HepG2 (cell line): ENCODE results near the gene METTL23. TPM values are rescaled to one million over a fixed set of nuclear protein-coding genes. Genes with fewer than 3 reads are reported as not detected.

Experiments used
- CENPX ChIP-seq: sonication (generic); formaldehyde crosslinking; IDR thresholded peaks from 2 replicates; pipeline ENCODE4 v1.9.0; 2021; ENCODE audit warnings: mild to moderate bottlenecking, missing genetic modification reagents, moderate library complexity
- FOSL2 ChIP-seq: sonication (generic); formaldehyde crosslinking; IDR thresholded peaks from 2 replicates; pipeline ENCODE4 v1.4.0; 2020; ENCODE audit warnings: missing genetic modification reagents
- PCBP2 ChIP-seq: fragments of 200-400 bp; formaldehyde crosslinking; optimal IDR thresholded peaks from 2 replicates; pipeline ENCODE3; 2018; ENCODE audit warnings: low read length, low read depth; ENCODE audit not compliant: poor library complexity, severe bottlenecking
- SOX13 ChIP-seq, 3 experiments: fragments of 450-650 bp in 1 of 3; sonication (generic) in 1 of 3; formaldehyde crosslinking in 1 of 3; IDR thresholded peaks in 2 of 3; conservative IDR thresholded peaks in 1 of 3; 2 replicates each; pipeline versions ENCODE4 v1.5.0 to v1.6.1; 2016 to 2020; ENCODE audit warnings: antibody characterized with exemption in 1 of 3, mild to moderate bottlenecking in 1 of 3, missing compliant biosample characterization in 1 of 3, missing genetic modification reagents in 1 of 3, moderate library complexity in 1 of 3
- SP1 ChIP-seq, 2 experiments: fragments of 450-650 bp in 1 of 2; sonication (generic) in 1 of 2; formaldehyde crosslinking in 1 of 2; IDR thresholded peaks; 2 replicates each; pipeline versions ENCODE4 v1.4.0 to v1.6.1; 2016 to 2020; ENCODE audit warnings: missing genetic modification reagents in 1 of 2
- ZNF432 ChIP-seq: sonication (generic); formaldehyde crosslinking; IDR thresholded peaks from 2 replicates; pipeline ENCODE4 v1.5.0; 2020; ENCODE audit warnings: missing genetic modification reagents, mild to moderate bottlenecking, borderline replicate concordance
- ZNF562 ChIP-seq: sonication (generic); formaldehyde crosslinking; IDR thresholded peaks from 2 replicates; pipeline ENCODE4 v1.8.0; 2022; ENCODE audit warnings: missing genetic modification reagents, borderline replicate concordance
- ZNF782 ChIP-seq: sonication (generic); formaldehyde crosslinking; IDR thresholded peaks from 2 replicates; pipeline ENCODE4 v1.4.0; 2020; ENCODE audit warnings: missing genetic modification reagents, mild to moderate bottlenecking, borderline replicate concordance
- ZNF816 ChIP-seq: sonication (generic); formaldehyde crosslinking; IDR thresholded peaks from 2 replicates; pipeline ENCODE4 v1.8.0; 2022; ENCODE audit warnings: missing genetic modification reagents, mild to moderate bottlenecking, borderline replicate concordance
- ZSCAN12 ChIP-seq: sonication (generic); formaldehyde crosslinking; IDR thresholded peaks from 2 replicates; pipeline ENCODE4 v1.9.0; 2021; ENCODE audit warnings: mild to moderate bottlenecking, missing genetic modification reagents
- ZSCAN30 ChIP-seq: sonication (generic); formaldehyde crosslinking; IDR thresholded peaks from 2 replicates; pipeline ENCODE4 v1.5.0; 2020; ENCODE audit warnings: mild to moderate bottlenecking, missing genetic modification reagents
- polyA plus RNA-seq, 8 experiments: library from polyadenylated mRNA; depleted of rRNA in 3 of 8; stranded (reverse) in 7 of 8; unstranded in 1 of 8; fragments of >200 nt; fragmentation: Illumina TruSeq in 4 of 8; extraction: Trizol in 4 of 8; gene quantifications; 2 replicates each; pipeline versions ENCODE4 v1.2.1 to v1.2.3, GENCODE V29; 2011 to 2016; ENCODE audit warnings: low read depth in 4 of 8, missing spikeins in 1 of 8, mixed read lengths in 1 of 8; ENCODE audit not compliant: insufficient read depth in 1 of 8
- total RNA-seq, 5 experiments: library from RNA; depleted of rRNA; stranded (reverse); fragments of >200 nt; fragmentation: Illumina TruSeq; extraction: Trizol; gene quantifications; 2 replicates each; pipeline ENCODE4 v1.2.3, GENCODE V29; 2016; ENCODE audit warnings: low read depth in 1 of 5
- TF ChIP-seq, protein P1 (sequence below): sonication (generic); formaldehyde crosslinking; IDR thresholded peaks from 2 replicates; pipeline ENCODE4 v1.9.0; 2022; ENCODE audit warnings: low read depth, missing genetic modification reagents
- TF ChIP-seq, protein P2 (sequence below): sonication (generic); formaldehyde crosslinking; IDR thresholded peaks from 2 replicates; pipeline ENCODE4 v1.5.1; 2020; ENCODE audit warnings: mild to moderate bottlenecking, missing genetic modification reagents, moderate library complexity
- TF ChIP-seq, protein P3 (sequence below): sonication (generic); formaldehyde crosslinking; IDR thresholded peaks from 2 replicates; pipeline ENCODE4 v1.8.0; 2022; ENCODE audit warnings: mild to moderate bottlenecking, missing genetic modification reagents, moderate library complexity
- TF ChIP-seq, protein P4 (sequence below): sonication (generic); formaldehyde crosslinking; IDR thresholded peaks from 2 replicates; pipeline ENCODE4 v1.4.0; 2020; ENCODE audit warnings: mild to moderate bottlenecking, missing genetic modification reagents
- TF ChIP-seq, protein P5 (sequence below): sonication (generic); formaldehyde crosslinking; IDR thresholded peaks from 2 replicates; pipeline ENCODE4 v1.4.0; 2020; ENCODE audit warnings: missing genetic modification reagents, borderline replicate concordance
- TF ChIP-seq, protein P6 (sequence below): sonication (generic); formaldehyde crosslinking; IDR thresholded peaks from 2 replicates; pipeline ENCODE4 v1.4.0; 2020; ENCODE audit warnings: mild to moderate bottlenecking, missing genetic modification reagents

METTL23 gene
- total and polyA plus RNA-seq, 2 of the 13 experiments (the other 11 are each of a cell fraction or from before 2014, with no cell fraction given) = 39.9 to 104 TPM

DNA sequence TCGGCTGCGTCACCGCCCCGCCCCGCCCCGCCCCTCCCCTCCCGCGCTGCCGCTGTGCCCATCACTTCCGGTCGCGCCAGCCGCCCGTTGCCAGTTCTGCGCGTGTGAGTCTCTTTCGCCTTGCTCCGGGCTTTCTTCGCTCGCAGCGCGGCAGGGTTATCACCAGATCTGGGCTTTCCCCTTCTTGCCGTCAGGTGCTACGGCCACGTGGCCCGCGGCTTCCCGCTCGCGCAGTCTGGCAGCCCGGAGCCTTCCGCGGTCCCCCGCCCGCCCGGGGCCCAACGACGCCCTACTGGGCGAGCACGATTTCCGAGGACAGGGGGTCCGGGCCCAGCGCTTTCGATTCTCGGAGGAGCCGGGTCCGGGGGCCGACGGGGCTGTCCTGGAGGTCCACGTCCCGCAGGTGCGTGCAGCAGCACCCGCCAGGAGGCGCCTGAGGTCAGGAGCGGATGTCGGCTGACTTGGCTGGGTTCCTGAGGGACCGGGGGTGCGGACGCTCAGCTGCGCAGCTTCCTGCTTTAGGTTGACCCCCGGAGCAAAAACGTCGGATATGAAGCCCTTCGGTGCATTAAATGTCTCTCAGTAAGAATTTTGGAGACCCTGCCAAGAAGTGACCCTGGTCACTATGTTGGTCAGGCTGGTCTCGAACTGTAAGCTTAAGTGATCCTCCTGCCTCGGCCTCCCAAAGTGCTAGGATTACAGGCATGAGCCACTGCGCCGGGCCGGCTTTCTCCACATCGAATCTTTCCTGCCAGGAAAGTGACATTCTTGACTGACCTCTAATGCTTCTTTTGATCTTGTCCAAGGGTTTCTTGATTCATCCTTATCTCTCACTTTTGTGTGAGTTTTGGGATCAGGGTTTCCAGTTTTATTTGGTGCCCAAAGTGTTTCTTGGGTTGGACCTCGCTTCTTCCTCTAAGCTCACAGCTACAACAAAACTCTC lies at the start of gene METTL23 (continued):
- TF ChIP-seq, protein P1, sequence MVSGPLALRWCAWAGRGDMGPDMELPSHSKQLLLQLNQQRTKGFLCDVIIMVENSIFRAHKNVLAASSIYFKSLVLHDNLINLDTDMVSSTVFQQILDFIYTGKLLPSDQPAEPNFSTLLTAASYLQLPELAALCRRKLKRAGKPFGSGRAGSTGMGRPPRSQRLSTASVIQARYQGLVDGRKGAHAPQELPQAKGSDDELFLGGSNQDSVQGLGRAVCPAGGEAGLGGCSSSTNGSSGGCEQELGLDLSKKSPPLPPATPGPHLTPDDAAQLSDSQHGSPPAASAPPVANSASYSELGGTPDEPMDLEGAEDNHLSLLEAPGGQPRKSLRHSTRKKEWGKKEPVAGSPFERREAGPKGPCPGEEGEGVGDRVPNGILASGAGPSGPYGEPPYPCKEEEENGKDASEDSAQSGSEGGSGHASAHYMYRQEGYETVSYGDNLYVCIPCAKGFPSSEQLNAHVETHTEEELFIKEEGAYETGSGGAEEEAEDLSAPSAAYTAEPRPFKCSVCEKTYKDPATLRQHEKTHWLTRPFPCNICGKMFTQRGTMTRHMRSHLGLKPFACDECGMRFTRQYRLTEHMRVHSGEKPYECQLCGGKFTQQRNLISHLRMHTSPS (CRISPR knock-in tag) = peak; percentile 37; the same call in 1 of the 2 replicates
- TF ChIP-seq, protein P2, sequence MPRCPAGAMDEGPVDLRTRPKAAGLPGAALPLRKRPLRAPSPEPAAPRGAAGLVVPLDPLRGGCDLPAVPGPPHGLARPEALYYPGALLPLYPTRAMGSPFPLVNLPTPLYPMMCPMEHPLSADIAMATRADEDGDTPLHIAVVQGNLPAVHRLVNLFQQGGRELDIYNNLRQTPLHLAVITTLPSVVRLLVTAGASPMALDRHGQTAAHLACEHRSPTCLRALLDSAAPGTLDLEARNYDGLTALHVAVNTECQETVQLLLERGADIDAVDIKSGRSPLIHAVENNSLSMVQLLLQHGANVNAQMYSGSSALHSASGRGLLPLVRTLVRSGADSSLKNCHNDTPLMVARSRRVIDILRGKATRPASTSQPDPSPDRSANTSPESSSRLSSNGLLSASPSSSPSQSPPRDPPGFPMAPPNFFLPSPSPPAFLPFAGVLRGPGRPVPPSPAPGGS (CRISPR knock-in tag) = no peak; the same call in 1 of the 2 replicates
- TF ChIP-seq SOX13 (IDR thresholded peaks at IDR 0.05) = no peak; the same call in 1 of the 2 replicates
- peak in 1 of 2 experiments; percentile 33; a peak in 1 of 4 replicates for TF ChIP-seq SOX13 (CRISPR knock-in tag; conservative IDR thresholded peaks at IDR 0.05 in 1 of 2, IDR thresholded peaks at IDR 0.05 in 1 of 2)
- TF ChIP-seq PCBP2 = no peak
- no peak for TF ChIP-seq SP1 (IDR thresholded peaks at IDR 0.05)
- no peak for TF ChIP-seq SP1 (CRISPR knock-in tag; IDR thresholded peaks at IDR 0.05)
- peak; percentile 6; the same call in 1 of the 2 replicates for TF ChIP-seq ZSCAN30 (CRISPR knock-in tag)
- no peak; the same call in 1 of the 2 replicates for TF ChIP-seq ZSCAN12 (CRISPR knock-in tag)
- TF ChIP-seq, protein P3, sequence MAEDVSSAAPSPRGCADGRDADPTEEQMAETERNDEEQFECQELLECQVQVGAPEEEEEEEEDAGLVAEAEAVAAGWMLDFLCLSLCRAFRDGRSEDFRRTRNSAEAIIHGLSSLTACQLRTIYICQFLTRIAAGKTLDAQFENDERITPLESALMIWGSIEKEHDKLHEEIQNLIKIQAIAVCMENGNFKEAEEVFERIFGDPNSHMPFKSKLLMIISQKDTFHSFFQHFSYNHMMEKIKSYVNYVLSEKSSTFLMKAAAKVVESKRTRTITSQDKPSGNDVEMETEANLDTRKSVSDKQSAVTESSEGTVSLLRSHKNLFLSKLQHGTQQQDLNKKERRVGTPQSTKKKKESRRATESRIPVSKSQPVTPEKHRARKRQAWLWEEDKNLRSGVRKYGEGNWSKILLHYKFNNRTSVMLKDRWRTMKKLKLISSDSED (CRISPR knock-in tag) = no peak; the same call in 1 of the 2 replicates
- peak; percentile 98 for TF ChIP-seq ZNF816 (CRISPR knock-in tag)
- no peak for TF ChIP-seq ZNF432 (CRISPR knock-in tag)
- TF ChIP-seq, protein P4, sequence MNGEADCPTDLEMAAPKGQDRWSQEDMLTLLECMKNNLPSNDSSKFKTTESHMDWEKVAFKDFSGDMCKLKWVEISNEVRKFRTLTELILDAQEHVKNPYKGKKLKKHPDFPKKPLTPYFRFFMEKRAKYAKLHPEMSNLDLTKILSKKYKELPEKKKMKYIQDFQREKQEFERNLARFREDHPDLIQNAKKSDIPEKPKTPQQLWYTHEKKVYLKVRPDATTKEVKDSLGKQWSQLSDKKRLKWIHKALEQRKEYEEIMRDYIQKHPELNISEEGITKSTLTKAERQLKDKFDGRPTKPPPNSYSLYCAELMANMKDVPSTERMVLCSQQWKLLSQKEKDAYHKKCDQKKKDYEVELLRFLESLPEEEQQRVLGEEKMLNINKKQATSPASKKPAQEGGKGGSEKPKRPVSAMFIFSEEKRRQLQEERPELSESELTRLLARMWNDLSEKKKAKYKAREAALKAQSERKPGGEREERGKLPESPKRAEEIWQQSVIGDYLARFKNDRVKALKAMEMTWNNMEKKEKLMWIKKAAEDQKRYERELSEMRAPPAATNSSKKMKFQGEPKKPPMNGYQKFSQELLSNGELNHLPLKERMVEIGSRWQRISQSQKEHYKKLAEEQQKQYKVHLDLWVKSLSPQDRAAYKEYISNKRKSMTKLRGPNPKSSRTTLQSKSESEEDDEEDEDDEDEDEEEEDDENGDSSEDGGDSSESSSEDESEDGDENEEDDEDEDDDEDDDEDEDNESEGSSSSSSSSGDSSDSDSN = no peak; the same call in 1 of the 2 replicates
- TF ChIP-seq ZNF782 (CRISPR knock-in tag) = no peak
- no peak; the same call in 1 of the 2 replicates for TF ChIP-seq FOSL2 (CRISPR knock-in tag)
- TF ChIP-seq, protein P5, sequence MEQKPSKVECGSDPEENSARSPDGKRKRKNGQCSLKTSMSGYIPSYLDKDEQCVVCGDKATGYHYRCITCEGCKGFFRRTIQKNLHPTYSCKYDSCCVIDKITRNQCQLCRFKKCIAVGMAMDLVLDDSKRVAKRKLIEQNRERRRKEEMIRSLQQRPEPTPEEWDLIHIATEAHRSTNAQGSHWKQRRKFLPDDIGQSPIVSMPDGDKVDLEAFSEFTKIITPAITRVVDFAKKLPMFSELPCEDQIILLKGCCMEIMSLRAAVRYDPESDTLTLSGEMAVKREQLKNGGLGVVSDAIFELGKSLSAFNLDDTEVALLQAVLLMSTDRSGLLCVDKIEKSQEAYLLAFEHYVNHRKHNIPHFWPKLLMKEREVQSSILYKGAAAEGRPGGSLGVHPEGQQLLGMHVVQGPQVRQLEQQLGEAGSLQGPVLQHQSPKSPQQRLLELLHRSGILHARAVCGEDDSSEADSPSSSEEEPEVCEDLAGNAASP (CRISPR knock-in tag) = no peak
- TF ChIP-seq ZNF562 = no peak; the same call in 1 of the 2 replicates
- TF ChIP-seq, protein P6, sequence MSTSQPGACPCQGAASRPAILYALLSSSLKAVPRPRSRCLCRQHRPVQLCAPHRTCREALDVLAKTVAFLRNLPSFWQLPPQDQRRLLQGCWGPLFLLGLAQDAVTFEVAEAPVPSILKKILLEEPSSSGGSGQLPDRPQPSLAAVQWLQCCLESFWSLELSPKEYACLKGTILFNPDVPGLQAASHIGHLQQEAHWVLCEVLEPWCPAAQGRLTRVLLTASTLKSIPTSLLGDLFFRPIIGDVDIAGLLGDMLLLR (CRISPR knock-in tag) = peak; percentile 32; the same call in 1 of the 2 replicates
- no peak for TF ChIP-seq CENPX (CRISPR knock-in tag)
